ENCODE data around the gene NOTO. TPM values are rescaled to one million over a fixed set of nuclear protein-coding genes. Genes with fewer than 3 reads are reported as not detected.

Gene NOTO
- total and polyA plus RNA-seq, 10 of the 15 experiments (the other 5 are each of a cell fraction or from before 2014, with no cell fraction given), result not detected

GRCh38 chr2:73185965-73186364, 16.4 kb upstream of the NOTO start:
- Histone ChIP-seq H3K79me2 (ENCODE audit: control insufficient read depth, insufficient read depth, low read length) (no peaks in the 10 kb centered on the region), H3K27ac (ENCODE audit: control insufficient read depth, insufficient read depth) (no peak overlapping the region), H3K4me2 (ENCODE audit: control insufficient read depth, insufficient read depth) (no peak overlapping the region), H3K9ac (ENCODE audit: control insufficient read depth, insufficient read depth, low read length) (no peak overlapping the region), H3K4me3 (no peak overlapping the region), H3K36me3 (ENCODE audit: control insufficient read depth in 2 of 2, insufficient read depth in 2 of 2, low read length in 1 of 2) (no peaks in the 10 kb centered on the region), H3K27me3 (replicated peaks in 1 of 2; ENCODE audit: control insufficient read depth in 2 of 2, insufficient read depth in 2 of 2, low read length in 1 of 2) (no peaks in the 10 kb centered on the region; a peak in 1 of 4 replicates), H3K4me1 (ENCODE audit: control insufficient read depth, insufficient read depth, low read length) (no peaks in the 10 kb centered on the region), H2AFZ (ENCODE audit: control insufficient read depth, low read depth, low read length) (no peak overlapping the region), H4K20me1 (ENCODE audit: control insufficient read depth, insufficient read depth) (no peaks in the 10 kb centered on the region), H3K9me3 (replicated peaks; ENCODE audit: control insufficient read depth, insufficient read depth, low read length) (no peaks in the 10 kb centered on the region)
- ChIA-PET SMC1A (ENCODE audit: uncharacterized antibody, unreplicated experiment) (no interaction called here), RAD21 (ENCODE audit: unreplicated experiment) (interaction anchor here (1.3 kb wide), 1 partner anchor 9 kb away, joined by 3 read pairs; no protein-coding TSS in a partner anchor), POLR2A (no interaction called here), CTCF (interaction anchor here (0.6 to 1.9 kb wide), 3 partner anchors 9 to 27 kb away, joined by 3 to 7 read pairs (median 3); no protein-coding TSS in a partner anchor)
- in situ Hi-C loops (cut with MboI), result no loop called here
- WGBS (ENCODE audit: insufficient coverage, insufficient replicate concordance, low lambda C conversion rate, missing lambda C conversion rate), result 16% methylated on average over 2 of the region's 2 CpGs
- no peak for FAIRE-seq
- intact Hi-C loops (cut with micrococcal nuclease; ENCODE audit: unreplicated experiment), result no loop called here
- no peak for DNase-seq (ENCODE audit: low read depth, low spot score)
- no peak for TF ChIP-seq PAX5 (IDR thresholded peaks at IDR 0.05; ENCODE audit: borderline replicate concordance, low read depth, low read length)
- TF ChIP-seq PAX8 (IDR thresholded peaks at IDR 0.05), result no peak
- TF ChIP-seq CBFB (IDR thresholded peaks at IDR 0.05; ENCODE audit: low read depth), result no peak
- no peak for TF ChIP-seq CHD4 (IDR thresholded peaks at IDR 0.05)
- TF ChIP-seq ZNF207 (IDR thresholded peaks at IDR 0.05; ENCODE audit: borderline replicate concordance), result no peak
- TF ChIP-seq SUZ12 (IDR thresholded peaks at IDR 0.05; ENCODE audit: unreplicated experiment), result no peak
- no peak for TF ChIP-seq PKNOX1 (IDR thresholded peaks at IDR 0.05)
- TF ChIP-seq TCF12 (IDR thresholded peaks at IDR 0.05; ENCODE audit: low read depth, low read length), result no peak
- ATAC-seq, result no peak
- no TSS peak for BruUV-seq (replicated peaks)

Data from GM12878 (cell line).